Cardiac fibroblast (primary cell): ENCODE data around the gene MYO16.
"Not testable (repeated sequence)": the region's sequence is repeated elsewhere in the genome, so short reads cannot be mapped to it uniquely, and the experiment has no call there.

ENCODE experiments used
- DNase-seq, 2 donors: peaks; one replicate each; pipeline versions ENCODE4 v3.0.0 to v3.0.0-alpha.2; 2010; ENCODE audit warnings: low read depth in 2 of 2
- H3K4me3 ChIP-seq, 2 donors: replicated peaks in 1 of 2; 1 replicate in 1 of 2; 2 replicates in 1 of 2; pipeline ENCODE4 v1.5.1; 2011; ENCODE audit warnings: low read depth in 2 of 2, low read length in 2 of 2, mild to moderate bottlenecking in 2 of 2, moderate library complexity in 1 of 2
- CTCF ChIP-seq: IDR thresholded peaks from one replicate; pipeline ENCODE4 v1.5.1; 2011; ENCODE audit warnings: low read depth, mild to moderate bottlenecking, low read length, inconsistent platforms

MYO16 gene

DNA sequence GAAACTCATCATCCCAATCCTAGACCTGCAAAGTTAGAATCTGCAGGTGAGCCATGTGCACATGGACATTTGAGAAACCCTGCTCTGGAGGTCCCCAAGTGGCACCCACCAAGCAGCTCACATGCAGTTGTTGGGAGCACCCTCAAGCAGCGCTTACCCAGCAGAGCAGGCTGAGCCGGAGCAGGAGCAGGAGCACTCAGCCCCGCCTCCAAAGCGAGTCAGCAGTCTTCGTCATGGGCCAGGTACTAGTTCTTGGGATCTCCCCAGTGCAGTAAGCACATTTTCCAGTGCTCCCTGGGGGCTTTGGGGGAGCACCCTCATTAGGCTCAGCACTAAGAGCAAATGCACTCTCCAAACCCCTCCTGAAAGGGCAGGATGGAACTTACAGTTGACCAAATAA, 584.3 kb downstream of the MYO16 start:
- H3K4me3 ChIP-seq, result no peak overlapping the region
- DNase-seq, result peak in 1 of 2 donors; percentile 17
- TF ChIP-seq CTCF, result no peak

DNA sequence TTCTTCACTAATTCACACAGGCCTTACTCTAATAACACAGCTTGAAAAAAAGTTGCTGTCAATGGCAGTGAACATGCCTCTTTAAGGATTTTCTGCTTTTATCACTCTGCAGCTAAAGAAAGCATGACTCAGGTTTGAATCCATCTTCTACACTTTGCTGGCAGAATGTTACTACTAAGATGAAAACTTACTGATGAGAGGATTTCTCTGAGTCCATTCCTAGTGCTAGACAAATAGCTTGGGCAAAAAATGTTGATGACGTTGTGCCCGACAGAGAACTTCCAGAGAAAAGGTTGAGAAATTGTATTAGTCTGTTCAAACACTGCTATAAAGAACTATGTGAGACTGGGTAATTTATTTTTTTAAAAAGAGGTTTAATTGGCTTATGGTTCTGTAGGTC, 585.0 kb downstream of the MYO16 start:
- H3K4me3 ChIP-seq, result no peak overlapping the region
- DNase-seq, result peak in 1 of 2 donors; percentile 12
- TF ChIP-seq CTCF, result no peak

- TF ChIP-seq CTCF, result no peak
- no peak overlapping the region for H3K4me3 ChIP-seq
- no peak for DNase-seq
These were observed 586.0 kb downstream of the MYO16 start for GRCh38 chr13:109215377-109215776.

- DNase-seq, H3K4me3 ChIP-seq: not testable (repeated sequence)
These were observed 588.1 kb downstream of the MYO16 start for GRCh38 chr13:109217510-109217909.

DNA sequence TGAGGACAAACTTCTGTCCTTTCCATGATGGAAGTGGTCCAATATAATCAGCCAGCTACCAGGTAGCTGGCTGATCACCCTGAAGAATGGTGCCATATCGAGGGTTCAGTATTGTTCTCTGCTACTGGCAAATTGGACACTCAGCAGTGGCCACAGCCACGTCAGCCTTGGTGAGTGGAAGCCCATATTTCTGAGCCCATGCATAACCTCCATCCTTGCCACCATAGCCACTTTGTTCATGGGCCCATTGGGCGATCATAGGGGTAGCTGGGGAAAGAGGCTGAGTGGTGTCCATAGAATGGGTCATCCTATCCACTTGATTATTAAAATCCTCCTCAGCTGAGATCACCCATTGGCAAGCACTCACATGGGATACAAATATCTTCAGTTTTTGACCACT, 591.2 kb downstream of the MYO16 start:
- no peak for DNase-seq
- H3K4me3 ChIP-seq, result no peak overlapping the region
- TF ChIP-seq CTCF, result no peak

GRCh38 chr13:109224033-109224432, 594.6 kb downstream of the MYO16 start:
- H3K4me3 ChIP-seq, result no peak overlapping the region
- TF ChIP-seq CTCF, result no peak
- DNase-seq, result no peak

- no peak for TF ChIP-seq CTCF
- DNase-seq, result no peak
- H3K4me3 ChIP-seq, result no peak overlapping the region
These were observed 597.2 kb downstream of the MYO16 start for GRCh38 chr13:109226631-109227030.
